HG03108 (cell line): ENCODE results near the gene DNAH17.

Experiments used
- ATAC-seq: cut with Tn5 transposase; IDR thresholded peaks from one replicate; pipeline ENCODE4 v1.9.1; 2021; ENCODE audit warnings: moderate library complexity; ENCODE audit not compliant: unreplicated experiment

Gene DNAH17

DNA sequence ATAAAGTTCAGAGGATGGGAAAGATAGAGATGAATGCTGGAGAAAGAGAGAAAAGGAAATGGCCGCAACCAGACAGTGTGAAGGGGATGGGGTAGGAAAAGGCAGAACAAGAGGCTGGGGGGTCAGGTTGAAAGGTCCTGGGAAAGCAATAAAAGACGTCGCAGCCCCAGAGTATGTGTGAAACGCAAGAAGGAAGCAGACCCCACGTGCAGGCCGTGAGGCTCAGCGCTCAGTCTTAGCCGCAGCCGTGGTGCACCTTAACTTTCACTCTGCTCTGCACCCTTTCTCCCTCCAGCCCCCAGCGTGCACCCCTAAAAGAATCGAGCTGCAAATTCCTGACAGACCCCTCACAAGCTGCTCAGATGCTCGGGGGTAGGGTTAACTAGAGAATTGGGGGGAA, 1.9 kb downstream of the DNAH17 start:
- ATAC-seq = no peak

DNA sequence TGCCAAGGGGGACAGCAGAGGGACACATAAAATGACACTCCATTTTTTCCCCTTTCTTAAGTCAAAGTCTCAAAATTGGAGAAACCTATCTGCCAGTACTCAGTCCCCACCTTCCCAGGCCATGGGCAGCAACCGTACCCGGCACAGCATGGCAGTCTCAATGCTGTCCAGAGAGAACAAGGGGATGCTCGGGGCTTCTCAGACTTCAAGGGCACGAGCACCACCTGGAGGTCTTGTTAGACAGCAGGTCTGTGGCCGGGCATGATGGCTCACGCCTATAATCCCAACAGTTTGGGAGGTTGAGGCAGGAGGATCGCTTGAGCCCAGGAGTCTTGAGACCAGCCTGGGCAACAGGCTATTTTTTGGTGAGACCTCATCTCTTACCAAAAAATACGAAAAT, 3.2 kb downstream of the DNAH17 start:
- ATAC-seq = no peak

DNA sequence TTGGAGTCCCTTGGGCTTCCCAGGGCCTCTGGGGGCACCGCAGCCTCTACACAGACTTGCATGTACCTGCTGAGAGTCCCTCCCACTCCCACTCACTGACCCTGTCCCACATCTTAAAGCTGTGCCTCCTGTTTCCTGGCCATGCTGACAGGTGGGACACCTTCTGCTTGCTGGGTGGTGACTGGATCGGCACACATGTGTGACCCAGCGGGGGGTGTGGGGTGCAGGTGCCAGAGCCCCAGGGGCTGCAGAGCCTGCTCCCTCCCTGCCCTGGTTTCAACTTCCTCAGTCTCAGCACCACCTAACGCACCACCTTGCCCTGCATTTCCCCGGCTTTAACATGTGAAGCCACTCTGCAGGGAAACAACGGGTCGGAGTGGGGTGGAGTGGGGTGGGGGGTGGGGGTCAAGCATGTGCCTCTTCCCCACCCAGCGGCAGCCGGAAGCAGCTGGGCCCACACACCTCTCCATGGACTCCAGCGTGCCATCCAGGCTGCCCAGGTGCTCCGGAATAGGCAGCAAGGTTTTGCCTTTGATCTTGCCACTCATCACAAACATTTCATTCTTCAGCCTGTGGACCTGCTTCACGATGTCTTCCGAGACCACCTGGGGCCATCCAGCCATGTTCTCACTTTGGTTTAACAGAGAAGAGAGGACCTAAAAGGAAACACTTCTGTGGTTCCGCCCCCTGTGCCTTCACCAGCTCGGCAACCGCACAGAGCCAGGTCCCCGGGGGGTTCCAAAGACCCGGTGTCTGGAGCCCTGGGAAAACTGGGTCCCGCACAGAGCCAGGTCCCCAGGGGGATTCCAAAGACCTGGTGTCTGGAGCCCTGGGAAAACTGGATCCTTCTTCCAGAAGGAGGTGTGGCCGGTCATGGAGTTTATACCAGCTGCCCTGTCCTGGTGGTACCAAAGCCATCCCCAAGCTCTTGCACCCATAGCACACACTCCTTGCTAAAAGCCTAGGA, 4.7 kb downstream of the DNAH17 start:
- ATAC-seq = no peak

DNA sequence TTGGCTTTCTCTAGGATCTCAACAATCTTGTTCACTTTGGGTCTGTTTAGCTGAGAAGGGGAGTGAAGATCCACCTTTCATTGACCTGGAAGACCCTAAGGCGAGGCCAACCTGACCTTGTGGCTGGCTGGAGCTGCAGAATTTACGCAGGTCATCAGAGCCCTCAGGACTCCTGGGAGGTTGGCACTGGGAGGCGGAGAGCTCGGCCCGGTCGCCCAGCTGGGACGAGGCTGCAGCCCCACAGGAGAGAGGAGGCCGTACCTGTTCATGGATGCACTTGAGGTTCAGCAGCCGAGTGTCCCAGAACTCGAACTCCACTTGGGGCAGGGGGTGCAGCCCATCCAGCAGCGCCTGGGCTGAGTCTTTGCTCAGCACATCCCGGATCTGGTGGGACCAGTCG, 5.9 kb downstream of the DNAH17 start:
- no peak for ATAC-seq

DNA sequence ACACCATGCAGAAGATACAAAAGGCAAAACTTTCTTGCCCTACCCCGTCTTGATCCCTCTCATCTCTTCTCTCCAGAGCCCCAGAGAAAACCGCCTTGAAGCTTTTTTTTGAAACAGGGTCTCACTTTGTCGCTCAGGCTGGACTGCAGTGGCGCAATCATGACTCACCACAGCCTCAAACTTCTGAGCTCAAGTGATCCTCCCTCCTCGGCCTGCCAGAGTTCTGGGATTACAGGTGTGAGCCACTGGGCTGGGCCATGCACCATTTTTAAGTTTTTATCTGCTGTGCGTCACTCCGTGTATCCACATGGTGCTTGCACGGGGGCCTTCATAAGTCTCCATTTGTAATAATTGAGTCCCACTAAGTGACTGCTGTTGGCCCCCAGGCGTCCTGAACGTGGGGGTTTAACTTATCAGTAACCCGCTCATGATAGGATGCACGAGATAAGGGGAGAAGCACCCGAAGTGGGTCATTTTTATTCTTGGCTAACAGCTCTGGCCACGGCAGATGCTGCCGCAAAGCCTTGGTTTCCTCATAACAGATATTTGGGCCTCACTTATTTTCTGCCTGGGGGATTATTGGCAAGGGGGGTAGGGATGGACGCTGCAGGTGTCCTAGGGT, 8.6 kb downstream of the DNAH17 start:
- no peak for ATAC-seq

DNA sequence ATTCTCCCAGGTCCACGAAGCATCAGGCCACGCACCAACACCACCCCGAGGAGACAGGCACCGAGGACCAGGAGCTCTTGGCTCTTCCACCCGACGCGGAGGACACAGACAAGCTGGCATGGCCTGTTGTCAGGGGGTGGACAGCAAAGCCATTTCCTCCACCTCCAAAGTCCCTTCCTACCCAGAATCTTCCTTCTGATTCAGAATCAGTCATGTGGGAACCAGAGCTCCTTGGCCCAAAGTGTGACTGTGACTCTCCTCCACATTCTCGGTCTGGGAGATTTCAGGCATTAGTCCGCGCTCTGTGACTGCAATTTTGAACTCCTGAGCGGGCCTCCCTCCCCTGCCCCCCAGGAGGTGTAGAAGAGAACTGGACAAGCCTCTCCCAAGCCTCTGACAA, 9.2 kb downstream of the DNAH17 start:
- no peak for ATAC-seq

DNA sequence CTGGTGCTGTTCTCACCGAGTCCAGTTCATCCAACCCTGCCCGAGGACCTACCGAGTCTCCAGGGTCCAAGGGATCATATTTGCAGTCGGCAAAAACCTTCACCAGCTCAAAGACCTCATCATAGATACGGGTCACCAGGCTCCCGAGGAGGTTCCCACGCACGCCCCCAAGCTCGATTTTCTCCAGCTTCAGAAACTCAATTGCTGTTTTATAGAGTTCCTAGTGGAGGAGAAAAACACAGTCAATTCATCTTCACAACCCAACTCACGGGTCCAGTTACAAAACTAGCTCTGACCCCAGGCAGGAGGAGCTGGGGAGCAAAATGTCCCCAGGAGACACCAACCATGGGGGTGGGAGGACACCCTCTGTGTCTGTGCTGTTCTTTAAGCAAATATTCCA, 10.2 kb downstream of the DNAH17 start:
- ATAC-seq = no peak

DNA sequence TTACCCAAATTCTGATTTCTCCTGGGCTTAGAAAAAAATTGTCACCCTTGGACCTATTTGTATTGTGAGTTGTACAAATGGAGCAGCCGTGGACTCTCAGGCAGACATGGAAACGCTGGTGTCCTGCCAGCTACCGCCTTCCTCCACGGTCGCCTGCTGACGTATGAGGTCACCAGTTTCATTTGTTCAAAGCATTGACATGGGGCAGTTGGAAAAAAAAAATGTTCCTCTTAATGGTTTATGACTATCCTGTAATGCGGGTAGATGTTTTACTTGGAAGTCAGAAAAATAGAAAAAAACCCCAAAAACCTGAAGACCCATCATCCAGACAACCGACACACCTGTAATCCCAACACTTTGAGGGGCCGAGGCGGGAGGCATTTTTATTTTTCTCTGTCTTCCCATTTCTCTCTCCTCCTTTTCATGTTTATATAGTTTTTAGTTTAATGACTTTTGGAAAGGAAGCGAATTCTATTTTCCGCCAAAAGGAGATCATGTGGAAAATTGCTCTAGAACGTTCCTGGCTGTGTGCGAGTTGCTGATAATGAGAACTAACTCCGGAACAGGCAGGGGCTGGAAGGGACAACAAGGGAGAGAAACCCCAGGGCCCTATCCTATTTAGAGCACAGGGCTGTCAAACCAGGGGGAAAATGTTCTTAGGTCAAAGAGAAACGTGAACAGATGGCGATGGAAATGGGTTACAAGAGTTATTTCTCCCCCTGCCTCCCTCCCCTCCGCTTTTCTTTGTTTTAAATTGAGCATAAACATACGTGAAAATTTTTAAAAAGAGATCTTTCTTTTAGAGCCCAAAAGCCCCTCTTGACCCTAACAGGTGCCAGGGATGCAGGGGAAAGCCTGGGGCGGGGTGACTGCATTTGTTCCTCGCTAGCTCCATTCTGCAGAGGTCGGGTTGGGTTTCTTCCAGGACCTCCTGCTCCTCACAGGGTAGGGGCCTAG, 13.7 kb downstream of the DNAH17 start:
- ATAC-seq = no peak

DNA sequence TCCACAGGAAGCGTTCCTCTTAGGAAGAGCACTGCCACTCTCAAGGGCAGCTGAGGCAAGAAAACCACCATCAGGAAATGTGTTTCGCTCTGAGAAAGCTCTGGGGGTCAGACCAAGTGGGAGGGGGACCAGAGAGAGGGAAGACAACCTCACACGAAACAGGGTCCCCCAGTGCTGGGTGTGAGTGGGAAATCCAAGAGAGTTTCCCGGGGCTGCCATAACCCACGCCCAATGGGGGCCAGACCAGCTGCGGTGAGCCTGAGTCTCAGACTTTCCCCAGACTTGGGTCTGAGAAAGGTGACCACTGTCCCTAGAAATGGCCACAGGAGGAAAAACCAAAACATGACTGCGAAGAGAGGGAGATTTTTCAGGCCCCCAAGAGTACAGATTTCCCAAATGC, 14.5 kb downstream of the DNAH17 start:
- ATAC-seq = no peak

DNA sequence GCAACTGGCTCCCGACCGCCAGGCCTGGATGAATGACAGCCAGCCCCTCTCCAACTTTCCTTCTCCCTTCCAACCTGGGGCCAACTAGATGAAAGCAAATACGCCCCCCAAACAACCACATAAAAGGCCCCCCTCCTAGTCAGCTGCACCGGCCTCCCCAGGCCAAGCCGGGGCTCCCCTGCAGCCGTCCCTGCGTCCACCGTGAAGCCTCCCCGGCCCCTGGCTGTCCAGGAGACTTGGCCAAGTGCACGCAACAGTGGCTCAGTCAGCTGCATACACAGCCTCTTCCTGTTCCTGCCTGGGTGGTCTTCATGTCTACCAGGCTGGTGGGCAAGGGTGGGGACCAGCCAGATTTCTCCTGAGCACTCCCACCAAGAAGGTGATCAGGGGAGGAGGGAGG, 16.0 kb downstream of the DNAH17 start:
- ATAC-seq = no peak

DNA sequence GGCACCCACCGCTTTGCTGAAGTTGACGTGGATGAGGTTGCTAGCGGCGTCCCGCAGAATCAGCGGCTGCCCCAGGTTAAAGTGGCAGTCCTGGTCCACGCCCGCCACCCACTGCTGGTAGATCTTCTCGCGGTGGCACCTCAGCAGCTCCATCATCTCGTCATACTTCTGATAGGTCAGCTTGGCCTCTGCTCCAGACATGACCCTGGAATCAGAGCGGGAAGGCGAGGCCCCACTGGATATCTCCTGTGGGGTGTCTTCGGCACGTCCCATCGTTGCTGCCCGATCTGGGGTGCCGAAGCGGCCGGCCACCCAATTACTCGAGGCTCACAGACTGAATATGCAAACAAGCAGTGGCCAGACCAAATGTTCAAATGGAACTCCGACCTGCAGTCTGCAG, 16.5 kb downstream of the DNAH17 start:
- ATAC-seq = no peak

DNA sequence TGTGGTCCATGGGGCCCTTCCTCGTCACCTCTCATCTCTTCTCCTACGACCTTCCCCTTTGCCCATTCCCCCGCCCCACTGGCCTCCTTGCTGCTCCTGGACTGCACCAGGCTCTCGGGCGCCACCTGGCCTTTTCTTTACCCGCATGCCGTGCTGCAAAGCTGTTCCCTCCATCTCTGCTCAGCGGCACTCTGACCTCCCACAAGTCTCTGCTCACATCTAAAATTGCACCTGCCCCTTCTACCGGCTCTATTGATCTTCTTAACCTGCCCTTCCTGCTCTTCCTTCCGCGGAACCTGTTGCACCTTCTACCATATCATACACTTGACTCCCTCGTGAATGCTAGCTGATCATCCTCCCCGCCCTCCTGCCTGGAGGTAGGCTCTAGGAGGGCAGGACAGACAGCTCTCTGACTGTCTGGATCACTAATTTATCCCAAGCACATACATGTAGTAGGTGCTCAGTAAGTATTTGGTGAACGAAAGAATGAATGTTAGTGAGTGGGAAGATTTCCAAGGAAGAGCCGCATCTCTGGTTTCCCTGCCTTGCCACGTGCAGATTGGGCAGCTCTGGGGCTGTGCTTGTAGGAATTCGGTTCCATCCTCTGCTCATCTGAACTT, 17.3 kb downstream of the DNAH17 start:
- ATAC-seq = no peak

DNA sequence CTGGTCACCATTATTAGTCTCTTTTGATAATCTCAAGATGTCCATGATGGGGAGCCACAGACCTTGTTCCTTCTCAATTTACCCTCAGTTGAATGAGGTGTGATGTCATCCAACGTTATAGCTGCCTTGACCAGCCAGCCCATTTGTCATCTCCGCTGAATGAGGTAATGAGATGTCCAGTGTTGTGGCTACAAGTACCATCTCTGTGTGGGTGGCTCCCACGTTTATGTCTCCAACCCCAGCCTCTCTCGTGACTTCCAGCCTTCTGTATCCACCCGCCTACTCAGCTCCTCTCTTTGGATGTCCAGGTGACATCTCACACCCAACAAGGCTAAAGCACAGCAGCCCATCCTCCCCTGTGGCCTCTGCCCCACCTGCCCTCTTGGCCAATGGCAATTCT, 18.2 kb downstream of the DNAH17 start:
- ATAC-seq = no peak

DNA sequence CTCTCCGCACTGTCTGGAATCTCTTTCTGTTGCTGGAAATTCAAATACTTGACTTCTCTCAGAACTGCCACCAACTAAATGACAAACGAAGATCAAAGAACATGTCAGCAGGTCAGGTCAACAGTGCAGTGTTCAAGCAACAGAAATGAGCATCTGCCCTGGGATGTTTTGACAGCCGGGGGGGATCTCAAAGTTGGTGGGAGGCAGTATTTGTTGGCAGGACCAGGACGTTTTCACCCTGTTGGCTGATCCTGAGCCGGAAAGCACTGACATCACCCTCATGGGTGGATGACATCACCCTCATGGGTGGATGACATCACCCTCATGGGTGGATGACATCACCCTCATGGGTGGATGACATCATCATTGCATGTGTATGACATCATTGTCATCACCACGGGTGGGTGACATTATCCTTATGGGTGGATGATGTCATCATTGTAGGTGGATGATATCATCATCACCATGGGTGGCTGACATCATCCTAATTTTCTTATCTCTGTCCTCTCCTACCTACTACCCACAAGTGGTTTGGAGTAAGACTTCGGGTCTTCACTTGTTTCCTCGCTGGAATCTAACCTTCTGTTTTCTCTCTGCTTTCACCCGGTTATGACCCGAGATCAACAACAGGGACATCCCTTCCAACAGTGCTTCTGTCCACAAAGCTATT, 18.9 kb downstream of the DNAH17 start:
- no peak for ATAC-seq

DNA sequence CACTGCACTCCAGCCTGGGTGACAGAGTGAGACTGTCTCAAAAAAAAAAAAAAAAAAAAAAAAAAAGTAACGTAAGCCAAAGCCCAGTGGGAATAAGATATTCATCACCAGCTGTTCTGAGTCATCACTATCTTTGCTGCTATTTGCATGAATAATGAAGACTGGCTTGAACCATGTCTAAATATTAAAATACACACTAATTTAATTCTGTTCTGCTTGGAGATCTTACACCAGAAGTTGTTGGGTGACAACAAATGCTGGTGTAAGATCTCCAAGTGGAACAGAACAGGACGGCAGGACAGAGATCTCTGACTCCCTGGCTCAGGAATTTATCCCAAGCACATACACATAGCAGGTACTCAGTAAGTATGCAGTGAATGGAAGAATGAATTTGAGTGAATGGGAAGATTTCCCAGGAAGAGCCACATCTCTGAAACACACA, 19.6 kb downstream of the DNAH17 start:
- ATAC-seq = no peak

DNA sequence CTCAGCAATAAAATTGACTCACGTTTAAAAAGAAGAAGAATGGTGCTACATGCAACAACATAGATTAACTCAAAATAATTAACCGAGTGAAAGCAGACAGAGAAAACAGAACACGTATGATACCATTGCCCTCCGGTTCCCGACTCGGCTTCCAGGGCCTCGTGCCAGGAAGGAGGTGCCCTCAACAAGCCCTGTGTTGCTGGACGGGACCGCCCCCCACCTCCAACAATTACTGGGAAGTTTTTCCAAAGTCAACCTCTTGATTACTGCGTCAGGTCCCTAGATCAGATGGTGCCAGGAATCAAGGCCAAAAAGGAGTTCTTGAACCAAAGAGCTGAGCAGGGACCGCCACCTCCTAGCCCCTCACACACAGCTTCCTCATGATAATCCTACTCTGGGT, 20.4 kb downstream of the DNAH17 start:
- ATAC-seq = no peak

DNA sequence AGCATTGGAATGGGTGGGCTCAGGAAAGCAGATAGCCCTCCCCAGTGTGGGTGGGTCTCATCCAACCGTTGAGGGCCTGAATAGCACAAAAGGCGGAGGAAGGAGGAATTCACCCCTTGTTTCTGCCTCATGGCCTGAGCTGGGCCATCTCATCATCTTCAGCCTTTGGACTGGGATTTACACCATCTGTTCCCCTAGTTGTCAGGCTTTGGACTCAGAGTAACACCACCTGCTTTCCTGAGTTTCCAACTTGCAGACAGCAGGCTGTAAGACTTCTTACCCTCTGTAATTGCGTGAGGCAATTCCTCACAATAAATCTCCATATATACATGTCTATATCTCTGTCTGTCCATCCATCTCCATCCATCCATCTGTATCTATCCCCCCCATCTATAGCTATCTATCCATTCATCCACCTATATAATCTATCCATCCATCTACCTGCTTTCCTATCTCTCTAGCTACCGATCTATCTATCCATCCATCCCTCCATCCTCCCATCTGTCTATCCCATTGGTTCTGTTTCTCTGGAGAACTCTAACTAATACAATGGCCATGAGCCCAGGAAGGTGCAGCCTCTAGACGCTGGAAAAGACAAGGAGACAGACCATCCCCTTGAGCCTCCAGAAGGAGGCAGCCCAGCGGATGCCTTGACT, 21.3 kb downstream of the DNAH17 start:
- no peak for ATAC-seq

DNA sequence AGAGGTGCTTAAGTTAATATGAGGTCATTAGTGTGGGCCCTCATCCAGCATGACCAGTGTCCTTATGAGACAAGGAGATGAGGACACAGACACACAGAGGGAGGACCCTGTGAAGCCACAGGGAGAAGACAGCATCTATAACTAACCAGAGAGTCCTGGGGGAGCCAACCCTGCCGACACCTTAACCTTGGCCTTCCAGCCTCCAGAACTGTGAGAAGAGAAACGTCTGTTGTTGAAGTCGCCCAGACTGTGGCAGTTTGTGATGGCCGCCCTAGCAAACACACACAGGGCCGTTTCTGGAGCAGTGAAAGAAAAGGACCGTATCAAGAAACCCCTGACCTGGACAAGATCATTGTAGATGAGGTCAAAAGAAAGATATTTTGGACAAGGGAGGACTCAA, 26.7 kb downstream of the DNAH17 start:
- no peak for ATAC-seq

DNA sequence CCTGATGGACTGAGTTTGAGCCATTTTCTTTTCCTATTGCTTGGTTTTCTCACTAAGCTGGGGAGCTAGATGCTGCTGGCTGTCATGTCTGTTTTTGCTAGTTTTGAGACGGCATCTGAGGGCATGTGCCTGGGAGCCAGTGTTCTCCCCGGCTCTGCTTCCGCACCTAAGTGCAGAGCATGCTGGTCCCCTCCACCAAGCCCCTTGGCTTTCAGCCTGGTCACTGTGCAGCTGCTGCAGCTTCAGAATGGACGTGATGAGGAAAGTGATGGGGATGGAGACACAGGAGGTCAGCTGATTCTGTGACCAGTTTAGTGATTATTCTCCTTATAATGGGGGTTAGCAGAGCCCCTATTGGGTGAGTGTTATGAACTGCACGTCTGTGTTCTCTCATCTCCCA, 28.5 kb downstream of the DNAH17 start:
- ATAC-seq = no peak

DNA sequence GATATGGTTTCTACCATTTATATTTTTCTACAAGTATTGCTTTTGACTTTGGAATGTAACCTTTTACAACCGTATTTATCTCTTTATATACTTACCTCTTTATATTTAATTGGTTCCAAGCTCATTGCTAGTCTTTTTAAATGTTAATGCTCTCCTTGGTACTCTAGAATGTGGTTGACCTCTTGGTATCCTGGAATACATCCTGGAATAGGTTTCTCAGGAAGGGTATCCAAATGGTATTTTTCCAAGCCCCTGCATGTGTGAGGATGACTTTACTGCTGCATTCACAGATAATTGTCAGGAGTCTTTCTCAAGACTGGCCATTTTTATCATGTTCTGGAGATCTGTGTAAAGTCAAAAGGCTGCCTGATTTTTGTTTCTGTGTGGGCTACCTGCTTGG, 30.2 kb downstream of the DNAH17 start:
- no peak for ATAC-seq
